ENCODE results near the gene GPN2.

GPN2 gene

GRCh38 chr1:26861889-26862378 is 28.1 kb downstream of the GPN2 start:
- H3K4me3 ChIP-seq (ENCODE audit: low read length) = no peak overlapping the region
- H3K79me2 ChIP-seq (ENCODE audit: low read length) = no peaks in the 10 kb centered on the region
- H3K9me3 ChIP-seq (ENCODE audit: insufficient read depth, low read length) = no peaks in the 10 kb centered on the region
- H3K4me1 ChIP-seq (ENCODE audit: low read length) = peaks cover 10% of the 10 kb centered on the region; the same call in 1 of the 2 replicates
- no peaks in the 10 kb centered on the region for H3K36me3 ChIP-seq (replicated peaks; ENCODE audit: low read depth, low read length)
- no peaks in the 10 kb centered on the region for H3K27me3 ChIP-seq (ENCODE audit: low read depth, low read length)
- no peak overlapping the region for H3K27ac ChIP-seq (ENCODE audit: low read length)
- no peak overlapping the region for H2AFZ ChIP-seq (ENCODE audit: low read depth, low read length)
- TF ChIP-seq CTCF (IDR thresholded peaks at IDR 0.05; ENCODE audit: low read depth, low read length) = no peak
- no peak for TF ChIP-seq EZH2phosphoT487 (IDR thresholded peaks at IDR 0.05; ENCODE audit: low read depth)
- H4K20me1 ChIP-seq (ENCODE audit: insufficient read depth, low read length) = no peaks in the 10 kb centered on the region
- H3K4me2 ChIP-seq (ENCODE audit: low read length) = no peak overlapping the region
- no peak overlapping the region for H3K9ac ChIP-seq (ENCODE audit: low read length)

- no peak overlapping the region for H2AFZ ChIP-seq (ENCODE audit: low read depth, low read length)
- H3K9ac ChIP-seq (ENCODE audit: low read length) = no peak overlapping the region
- H3K36me3 ChIP-seq (replicated peaks; ENCODE audit: low read depth, low read length) = peaks cover under 1% of the 10 kb centered on the region
- H3K79me2 ChIP-seq (ENCODE audit: low read length) = no peaks in the 10 kb centered on the region
- no peak overlapping the region for H3K4me2 ChIP-seq (ENCODE audit: low read length)
- H3K27me3 ChIP-seq (ENCODE audit: low read depth, low read length) = no peaks in the 10 kb centered on the region
- TF ChIP-seq EZH2phosphoT487 (IDR thresholded peaks at IDR 0.05; ENCODE audit: low read depth) = no peak
- no peak for TF ChIP-seq CTCF (IDR thresholded peaks at IDR 0.05; ENCODE audit: low read depth, low read length)
- H3K27ac ChIP-seq (ENCODE audit: low read length) = no peak overlapping the region
- H3K4me1 ChIP-seq (ENCODE audit: low read length) = peaks cover 10% of the 10 kb centered on the region; the same call in 1 of the 2 replicates
- H3K9me3 ChIP-seq (ENCODE audit: insufficient read depth, low read length) = no peaks in the 10 kb centered on the region
- no peaks in the 10 kb centered on the region for H4K20me1 ChIP-seq (ENCODE audit: insufficient read depth, low read length)
- no peak overlapping the region for H3K4me3 ChIP-seq (ENCODE audit: low read length)
These were observed 28.8 kb downstream of the GPN2 start for GRCh38 chr1:26861286-26861701.

GRCh38 chr1:26858891-26859640 is 31.0 kb downstream of the GPN2 start:
- H3K9ac ChIP-seq (ENCODE audit: low read length) = no peak overlapping the region
- peaks cover 6% of the 10 kb centered on the region; the same call in 1 of the 2 replicates for H3K4me1 ChIP-seq (ENCODE audit: low read length)
- no peaks in the 10 kb centered on the region for H4K20me1 ChIP-seq (ENCODE audit: insufficient read depth, low read length)
- no peaks in the 10 kb centered on the region for H3K79me2 ChIP-seq (ENCODE audit: low read length)
- no peaks in the 10 kb centered on the region for H3K9me3 ChIP-seq (ENCODE audit: insufficient read depth, low read length)
- no peak overlapping the region for H3K27ac ChIP-seq (ENCODE audit: low read length)
- TF ChIP-seq EZH2phosphoT487 (IDR thresholded peaks at IDR 0.05; ENCODE audit: low read depth) (no peak), CTCF (IDR thresholded peaks at IDR 0.05; ENCODE audit: low read depth, low read length) (no peak)
- no peak overlapping the region for H3K4me2 ChIP-seq (ENCODE audit: low read length)
- H3K27me3 ChIP-seq (ENCODE audit: low read depth, low read length) = no peaks in the 10 kb centered on the region
- no peak overlapping the region for H3K4me3 ChIP-seq (ENCODE audit: low read length)
- H2AFZ ChIP-seq (ENCODE audit: low read depth, low read length) = no peak overlapping the region
- peaks cover 8% of the 10 kb centered on the region for H3K36me3 ChIP-seq (replicated peaks; ENCODE audit: low read depth, low read length)

- no peak overlapping the region for H3K4me3 ChIP-seq (ENCODE audit: low read length)
- no peak overlapping the region for H3K27ac ChIP-seq (ENCODE audit: low read length)
- no peak overlapping the region for H2AFZ ChIP-seq (ENCODE audit: low read depth, low read length)
- TF ChIP-seq EZH2phosphoT487 (IDR thresholded peaks at IDR 0.05; ENCODE audit: low read depth) = no peak
- no peak for TF ChIP-seq CTCF (IDR thresholded peaks at IDR 0.05; ENCODE audit: low read depth, low read length)
- H3K27me3 ChIP-seq (ENCODE audit: low read depth, low read length) = no peaks in the 10 kb centered on the region
- H3K9ac ChIP-seq (ENCODE audit: low read length) = no peak overlapping the region
- H3K36me3 ChIP-seq (replicated peaks; ENCODE audit: low read depth, low read length) = peaks cover 16% of the 10 kb centered on the region
- no peaks in the 10 kb centered on the region for H3K79me2 ChIP-seq (ENCODE audit: low read length)
- H3K4me1 ChIP-seq (ENCODE audit: low read length) = peaks cover 6% of the 10 kb centered on the region; the same call in 1 of the 2 replicates
- H3K9me3 ChIP-seq (ENCODE audit: insufficient read depth, low read length) = no peaks in the 10 kb centered on the region
- H3K4me2 ChIP-seq (ENCODE audit: low read length) = no peak overlapping the region
- no peaks in the 10 kb centered on the region for H4K20me1 ChIP-seq (ENCODE audit: insufficient read depth, low read length)
These were observed 31.9 kb downstream of the GPN2 start for GRCh38 chr1:26858160-26858559.
